GM12864 (cell line): Measurements from ENCODE around the gene BAZ1B.
A peak's percentile ranks its signal among the peaks of the same experiment; 100 is the strongest.

Experiments used
- DNase-seq: peaks from one replicate; pipeline ENCODE4 v3.0.0-alpha.2; 2011; ENCODE audit warnings: low read depth
- H3K4me3 ChIP-seq: 2 replicates; pipeline ENCODE4 v1.5.1; 2011; ENCODE audit warnings: mild to moderate bottlenecking, low read depth, low read length, control low read depth
- TF ChIP-seq, protein P1 (sequence below): IDR thresholded peaks from 2 replicates; pipeline ENCODE4 v1.5.1; 2011; ENCODE audit warnings: low read depth, mild to moderate bottlenecking, moderate library complexity, low read length, control low read depth, inconsistent platforms; ENCODE audit errors: missing control alignments

BAZ1B gene

GRCh38 chr7:73437621-73438416, 84.3 kb downstream of the BAZ1B start:
- TF ChIP-seq, protein P1, sequence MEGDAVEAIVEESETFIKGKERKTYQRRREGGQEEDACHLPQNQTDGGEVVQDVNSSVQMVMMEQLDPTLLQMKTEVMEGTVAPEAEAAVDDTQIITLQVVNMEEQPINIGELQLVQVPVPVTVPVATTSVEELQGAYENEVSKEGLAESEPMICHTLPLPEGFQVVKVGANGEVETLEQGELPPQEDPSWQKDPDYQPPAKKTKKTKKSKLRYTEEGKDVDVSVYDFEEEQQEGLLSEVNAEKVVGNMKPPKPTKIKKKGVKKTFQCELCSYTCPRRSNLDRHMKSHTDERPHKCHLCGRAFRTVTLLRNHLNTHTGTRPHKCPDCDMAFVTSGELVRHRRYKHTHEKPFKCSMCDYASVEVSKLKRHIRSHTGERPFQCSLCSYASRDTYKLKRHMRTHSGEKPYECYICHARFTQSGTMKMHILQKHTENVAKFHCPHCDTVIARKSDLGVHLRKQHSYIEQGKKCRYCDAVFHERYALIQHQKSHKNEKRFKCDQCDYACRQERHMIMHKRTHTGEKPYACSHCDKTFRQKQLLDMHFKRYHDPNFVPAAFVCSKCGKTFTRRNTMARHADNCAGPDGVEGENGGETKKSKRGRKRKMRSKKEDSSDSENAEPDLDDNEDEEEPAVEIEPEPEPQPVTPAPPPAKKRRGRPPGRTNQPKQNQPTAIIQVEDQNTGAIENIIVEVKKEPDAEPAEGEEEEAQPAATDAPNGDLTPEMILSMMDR, result no peak
- H3K4me3 ChIP-seq, result no peak overlapping the region
- DNase-seq, result no peak

- DNase-seq, result no peak
- TF ChIP-seq, protein P1, result no peak
- no peak overlapping the region for H3K4me3 ChIP-seq
Observed at GRCh38 chr7:73437091-73437490, 85.0 kb downstream of the BAZ1B start.

DNA sequence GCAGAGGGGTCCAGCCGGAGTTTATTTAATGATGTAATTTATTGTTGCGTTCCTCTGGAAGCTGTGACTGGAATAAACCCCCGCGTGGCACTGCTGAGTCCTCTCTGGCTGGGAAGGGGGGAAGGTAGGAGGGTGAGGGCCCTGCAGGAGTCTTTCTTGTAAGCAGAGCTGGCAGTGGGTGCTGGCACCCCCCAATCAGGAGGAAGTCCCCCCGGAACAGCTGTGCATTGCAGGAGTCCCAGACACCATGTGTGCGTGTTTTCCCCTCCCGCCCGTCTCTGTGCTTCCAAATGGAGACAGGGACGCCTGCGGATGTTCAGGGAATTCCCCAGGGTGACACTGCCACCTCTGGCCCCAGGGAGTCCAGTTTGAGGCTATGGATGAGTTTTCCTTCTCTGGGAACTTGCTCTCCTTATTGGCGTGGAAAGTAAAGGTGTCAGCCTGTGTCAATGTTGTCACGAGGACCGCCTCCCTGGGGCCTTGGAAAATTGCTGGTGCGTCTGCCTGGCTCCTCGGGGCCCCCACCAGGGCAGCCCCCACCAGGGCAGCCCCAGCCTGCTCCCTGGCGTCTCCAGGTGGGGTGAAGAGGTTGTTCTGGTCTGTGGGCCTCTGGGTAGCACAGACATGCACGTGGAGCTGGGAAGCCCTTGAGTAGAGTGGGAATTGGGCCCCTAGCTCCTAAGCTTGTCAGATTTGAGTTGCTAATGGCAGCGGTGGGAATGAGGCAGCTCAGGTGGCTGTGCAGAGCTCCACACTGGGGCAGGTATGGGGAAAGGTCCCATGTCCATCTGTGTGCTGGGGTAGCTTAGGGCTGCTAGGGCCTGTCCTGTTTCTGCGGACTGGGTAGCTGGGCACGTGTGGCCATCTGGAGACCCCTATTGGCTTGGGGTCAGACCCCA, 85.8 kb downstream of the BAZ1B start:
- H3K4me3 ChIP-seq, result no peak overlapping the region
- no peak for DNase-seq
- TF ChIP-seq, protein P1, result no peak

DNA sequence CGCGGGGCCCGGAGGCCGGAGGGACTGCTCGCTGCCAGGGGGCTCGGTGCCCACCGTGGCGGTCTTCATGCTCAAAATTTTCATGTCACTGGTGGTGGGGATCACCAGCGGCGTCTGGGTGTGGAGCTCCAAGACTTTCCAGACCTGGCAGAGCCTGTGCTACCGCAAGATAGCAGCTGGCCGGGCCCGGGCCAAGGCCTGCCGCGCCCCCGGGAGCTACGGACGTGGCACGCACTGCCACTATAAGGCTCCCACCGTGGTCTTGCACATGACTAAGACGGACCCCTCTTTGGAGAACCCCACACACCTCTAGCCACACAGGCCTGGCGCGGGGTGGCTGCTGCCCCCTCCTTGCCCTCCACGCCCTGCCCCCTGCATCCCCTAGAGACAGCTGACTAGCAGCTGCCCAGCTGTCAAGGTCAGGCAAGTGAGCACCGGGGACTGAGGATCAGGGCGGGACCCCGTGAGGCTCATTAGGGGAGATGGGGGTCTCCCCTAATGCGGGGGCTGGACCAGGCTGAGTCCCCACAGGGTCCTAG, 86.6 kb downstream of the BAZ1B start:
- no peak overlapping the region for H3K4me3 ChIP-seq
- TF ChIP-seq, protein P1, result no peak
- DNase-seq, result no peak

DNA sequence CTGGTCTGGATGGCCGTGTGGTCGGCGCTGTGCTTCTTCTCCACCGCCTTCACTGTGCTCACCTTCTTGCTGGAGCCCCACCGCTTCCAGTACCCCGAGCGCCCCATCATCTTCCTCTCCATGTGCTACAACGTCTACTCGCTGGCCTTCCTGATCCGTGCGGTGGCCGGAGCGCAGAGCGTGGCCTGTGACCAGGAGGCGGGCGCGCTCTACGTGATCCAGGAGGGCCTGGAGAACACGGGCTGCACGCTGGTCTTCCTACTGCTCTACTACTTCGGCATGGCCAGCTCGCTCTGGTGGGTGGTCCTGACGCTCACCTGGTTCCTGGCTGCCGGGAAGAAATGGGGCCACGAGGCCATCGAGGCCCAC, 87.4 kb downstream of the BAZ1B start:
- TF ChIP-seq, protein P1, result no peak
- no peak for DNase-seq
- H3K4me3 ChIP-seq, result no peak overlapping the region

DNA sequence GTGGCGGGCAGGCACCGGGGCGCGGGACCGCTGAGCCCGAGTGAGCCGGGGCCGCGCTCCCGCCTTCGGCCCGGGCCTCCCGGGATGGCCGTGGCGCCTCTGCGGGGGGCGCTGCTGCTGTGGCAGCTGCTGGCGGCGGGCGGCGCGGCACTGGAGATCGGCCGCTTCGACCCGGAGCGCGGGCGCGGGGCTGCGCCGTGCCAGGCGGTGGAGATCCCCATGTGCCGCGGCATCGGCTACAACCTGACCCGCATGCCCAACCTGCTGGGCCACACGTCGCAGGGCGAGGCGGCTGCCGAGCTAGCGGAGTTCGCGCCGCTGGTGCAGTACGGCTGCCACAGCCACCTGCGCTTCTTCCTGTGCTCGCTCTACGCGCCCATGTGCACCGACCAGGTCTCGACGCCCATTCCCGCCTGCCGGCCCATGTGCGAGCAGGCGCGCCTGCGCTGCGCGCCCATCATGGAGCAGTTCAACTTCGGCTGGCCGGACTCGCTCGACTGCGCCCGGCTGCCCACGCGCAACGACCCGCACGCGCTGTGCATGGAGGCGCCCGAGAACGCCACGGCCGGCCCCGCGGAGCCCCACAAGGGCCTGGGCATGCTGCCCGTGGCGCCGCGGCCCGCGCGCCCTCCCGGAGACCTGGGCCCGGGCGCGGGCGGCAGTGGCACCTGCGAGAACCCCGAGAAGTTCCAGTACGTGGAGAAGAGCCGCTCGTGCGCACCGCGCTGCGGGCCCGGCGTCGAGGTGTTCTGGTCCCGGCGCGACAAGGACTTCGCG, 88.0 kb downstream of the BAZ1B start:
- TF ChIP-seq, protein P1, result no peak
- H3K4me3 ChIP-seq, result peak overlapping the region; percentile 48; the same call in 1 of the 2 replicates
- DNase-seq, result no peak
